Stimulated activated CD8-positive, alpha-beta memory T cell treated with anti-CD3 and anti-CD28 coated beads, Interleukin-2, amount 100 ng/mL, for 1 hour (primary cell): ENCODE data around the gene ARL17B.
"Not testable (repeated sequence)": the region's sequence is repeated elsewhere in the genome, so short reads cannot be mapped to it uniquely, and the experiment has no call there.

ENCODE experiments used
- DNase-seq, 2 donors: peaks; one replicate each; pipeline ENCODE4 v3.0.0-alpha.2; 2020; ENCODE audit warnings: low read depth in 2 of 2

Gene ARL17B

GRCh38 chr17:46290906-46291546 lies 70.5 kb downstream of the ARL17B start:
- not testable (repeated sequence) for DNase-seq

DNA sequence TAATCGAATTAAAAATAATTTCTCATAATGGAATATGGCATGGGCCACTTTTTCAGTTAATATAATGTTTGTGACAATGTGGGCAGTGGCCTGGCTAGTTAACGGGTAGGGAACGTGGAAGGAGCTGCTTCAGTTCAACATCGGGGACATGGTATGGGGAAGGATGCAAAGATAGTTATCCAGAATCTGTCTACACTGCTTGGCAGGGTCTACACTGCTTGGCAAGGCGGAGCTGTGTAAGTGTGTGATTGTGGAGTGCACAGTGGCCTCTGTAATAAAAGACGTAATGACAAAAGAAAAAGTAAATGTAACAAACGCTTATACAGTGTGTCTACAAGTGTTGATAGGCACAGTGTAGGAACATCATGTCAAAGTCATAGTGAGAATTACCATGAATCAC lies 74.0 kb downstream of the ARL17B start:
- not testable (repeated sequence) for DNase-seq

- DNase-seq: peak in 1 of 2 donors; percentile 46
Measured at GRCh38 chr17:46286764-46287221, 74.8 kb downstream of the ARL17B start.

DNA sequence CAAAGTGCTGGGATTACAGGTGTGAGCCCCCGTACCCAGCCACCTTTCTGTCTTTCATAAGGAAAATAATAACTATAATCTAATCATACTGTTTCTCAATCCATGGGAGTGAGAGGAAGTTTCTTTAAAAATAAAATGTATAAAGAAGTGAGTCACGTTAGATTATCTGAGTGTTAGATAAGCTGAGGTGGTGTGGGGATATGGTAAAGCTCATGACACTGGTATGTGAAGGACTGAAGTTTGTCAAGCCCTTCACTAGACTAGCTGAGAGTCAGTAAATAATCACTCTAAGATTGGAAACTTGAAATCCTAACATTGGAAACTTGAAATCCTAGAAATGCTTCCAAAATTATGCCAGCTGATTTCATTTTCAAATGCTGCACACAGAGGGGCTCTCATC lies 76.1 kb downstream of the ARL17B start:
- DNase-seq: not testable (repeated sequence)

GRCh38 chr17:46284467-46284866 lies 77.1 kb downstream of the ARL17B start:
- DNase-seq: not testable (repeated sequence)

- not testable (repeated sequence) for DNase-seq
Measured at GRCh38 chr17:46282635-46283034, 78.9 kb downstream of the ARL17B start.

- DNase-seq: not testable (repeated sequence)
Measured at GRCh38 chr17:46281336-46281735, 80.2 kb downstream of the ARL17B start.

- DNase-seq: not testable (repeated sequence)
Measured at GRCh38 chr17:46276728-46277479, 84.7 kb downstream of the ARL17B start.

GRCh38 chr17:46274238-46274637 lies 87.3 kb downstream of the ARL17B start:
- DNase-seq: no peak

GRCh38 chr17:46273541-46274236 lies 87.9 kb downstream of the ARL17B start:
- no peak for DNase-seq

DNA sequence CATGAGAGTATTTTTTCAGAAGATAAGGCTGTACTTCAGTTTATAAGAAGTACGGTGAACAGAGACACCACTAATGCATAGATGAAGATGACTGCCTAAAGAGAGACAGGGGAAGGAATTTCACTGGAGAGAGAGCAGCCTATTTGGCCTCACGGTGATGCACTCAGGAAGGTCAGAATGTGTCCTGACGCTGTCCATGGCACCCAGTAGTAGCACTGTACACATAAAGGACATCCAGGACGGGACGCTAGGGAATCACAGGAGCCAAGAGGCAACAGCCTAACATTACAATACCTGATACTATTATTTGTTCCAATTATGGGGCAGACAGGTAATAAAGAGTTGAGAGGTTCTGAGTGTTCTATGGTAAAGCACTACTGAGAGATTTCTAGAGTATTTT lies 91.5 kb downstream of the ARL17B start:
- DNase-seq: no peak

- DNase-seq: peak; percentile 63 to 75
Measured at GRCh38 chr17:46266656-46267544, 94.7 kb downstream of the ARL17B start.

DNA sequence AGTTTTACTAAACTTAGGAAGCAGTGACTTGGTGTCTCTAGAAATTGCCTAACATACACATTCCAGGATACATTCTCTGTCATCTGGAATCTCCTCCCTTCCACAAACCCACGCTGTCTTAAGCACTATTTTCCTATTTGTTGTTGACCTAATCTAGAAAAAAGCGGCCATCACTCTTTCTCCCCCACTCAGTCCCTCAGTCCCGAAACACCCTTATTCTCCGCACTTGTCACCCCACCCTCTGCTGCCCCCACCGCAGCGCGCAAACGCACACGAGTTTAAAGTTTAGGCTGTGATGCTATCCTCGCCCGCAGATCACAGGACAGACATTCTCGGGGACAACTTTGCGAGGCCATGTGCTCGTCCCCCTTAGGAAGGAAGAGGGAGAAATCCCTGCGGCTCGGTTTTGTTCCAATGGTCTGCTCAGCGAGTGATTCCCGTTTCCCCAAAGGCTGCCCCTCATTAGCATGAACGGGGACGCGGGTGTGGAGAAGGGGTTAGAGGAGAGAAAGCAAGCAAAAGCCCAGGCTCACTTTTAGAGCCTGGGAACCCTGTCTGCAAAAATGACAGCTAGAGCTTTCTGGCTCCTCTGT lies 95.4 kb downstream of the ARL17B start:
- not testable (repeated sequence) for DNase-seq

GRCh38 chr17:46264456-46265198 lies 96.9 kb downstream of the ARL17B start:
- DNase-seq: no peak

GRCh38 chr17:46262271-46262670 lies 99.3 kb downstream of the ARL17B start:
- no peak for DNase-seq

DNA sequence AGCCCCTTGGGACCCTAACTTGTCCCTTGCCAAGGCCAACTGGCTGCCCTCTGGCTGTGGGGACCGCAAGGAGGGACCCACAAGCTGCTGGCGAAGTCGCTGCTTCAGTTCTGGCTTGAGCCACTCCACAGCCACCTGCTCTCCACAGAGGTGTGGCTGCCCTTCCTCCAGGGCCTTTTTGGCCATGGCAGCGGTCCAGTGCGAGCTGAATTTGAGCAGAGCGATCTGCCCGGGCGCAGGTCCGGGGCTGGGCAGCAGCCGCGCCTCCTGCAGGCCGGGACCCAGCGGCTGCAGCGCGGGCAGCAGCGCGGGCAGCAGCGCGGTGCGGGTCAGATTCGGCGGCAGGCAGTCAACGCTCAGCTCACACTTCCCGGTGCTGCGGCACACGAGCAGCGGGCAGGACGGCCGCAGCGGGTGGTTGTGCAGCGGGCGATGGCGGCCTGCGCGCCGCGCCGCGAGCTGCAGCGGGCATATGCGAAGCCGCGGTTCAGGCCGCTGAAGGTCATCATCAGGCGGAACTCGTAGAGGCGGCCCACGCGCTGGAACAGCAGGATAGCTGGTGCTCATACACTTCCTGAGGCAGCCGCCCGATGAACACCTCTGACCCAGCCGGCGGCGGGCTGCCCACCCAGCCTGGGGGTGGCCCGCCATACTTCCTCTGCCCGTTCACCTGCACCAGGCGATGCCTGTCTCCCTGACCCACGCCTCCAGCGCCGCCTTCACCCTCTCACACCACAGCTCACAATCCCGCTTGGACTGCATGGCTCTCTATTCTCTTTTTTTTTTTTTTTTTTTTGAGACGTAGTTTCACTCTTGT lies 101.5 kb downstream of the ARL17B start:
- DNase-seq: not testable (repeated sequence)

- not testable (repeated sequence) for DNase-seq
Measured at GRCh38 chr17:46256369-46256768, 105.2 kb downstream of the ARL17B start.

DNA sequence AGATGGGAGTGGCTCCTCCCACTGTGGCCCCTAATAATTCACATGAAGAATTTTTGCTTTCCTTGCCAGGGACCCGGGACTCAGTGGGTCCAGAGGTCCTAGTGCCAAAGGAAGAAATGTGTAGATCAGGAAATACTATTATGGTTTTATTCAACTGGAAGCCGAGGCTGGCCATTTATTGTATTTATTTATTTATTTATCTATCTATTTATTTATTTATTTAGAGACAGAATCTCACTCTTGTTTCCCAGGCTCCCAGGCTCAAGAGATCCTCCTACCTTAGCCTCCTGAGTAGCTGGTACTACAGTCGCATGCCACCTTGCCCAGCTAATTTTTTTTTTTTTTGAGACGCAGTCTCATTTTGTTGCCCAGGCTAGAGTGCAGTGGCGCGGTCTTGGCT lies 107.4 kb downstream of the ARL17B start:
- not testable (repeated sequence) for DNase-seq

- DNase-seq: peak; percentile 56 to 68
Measured at GRCh38 chr17:46253722-46254121, 107.8 kb downstream of the ARL17B start.
